Measurements from ENCODE around the gene UBE2A. TPM values are rescaled to one million over a fixed set of nuclear protein-coding genes. Genes with fewer than 3 reads are reported as not detected.

The UBE2A gene
- total RNA-seq, 1 experiment from 2014 or later, result 44.9 TPM

DNA sequence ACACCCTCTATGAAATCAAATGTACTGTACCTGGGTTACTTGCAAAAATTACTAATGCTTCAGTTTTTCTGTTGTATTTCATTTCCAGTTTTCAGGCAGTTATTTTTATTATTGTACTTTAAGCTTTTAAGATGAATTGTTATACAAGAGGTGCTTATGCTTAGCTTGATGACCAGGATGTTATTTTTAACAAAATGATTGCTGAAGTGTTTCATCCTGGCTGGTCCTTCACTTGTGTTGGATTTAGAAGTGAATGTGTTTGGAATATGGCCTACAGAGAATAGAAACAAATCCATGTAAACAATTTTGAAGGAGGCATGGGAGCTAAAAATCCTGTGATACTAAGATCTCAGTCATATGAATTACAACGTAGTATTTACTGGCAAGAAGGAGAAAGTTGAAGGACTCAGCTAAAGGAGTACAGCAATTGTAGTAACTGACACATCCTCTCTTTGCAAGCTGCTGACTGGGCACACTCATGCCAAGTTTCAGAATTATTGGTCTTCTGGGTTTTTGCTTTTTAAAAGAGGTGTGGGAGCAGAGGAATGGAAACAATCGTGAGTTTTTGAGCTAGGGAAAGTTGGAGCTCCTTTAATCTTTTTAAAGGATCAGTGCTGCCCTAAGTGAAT is 9.2 kb downstream of the UBE2A start:
- ATAC-seq, result no peak
- Histone ChIP-seq H3K4me3 (replicated peaks in 1 of 2; ENCODE audit: low read depth in 1 of 2, low read length in 2 of 2) (no peak overlapping the region), H3K4me1 (ENCODE audit: control insufficient read depth in 1 of 2, insufficient read depth in 2 of 2, low read length in 2 of 2) (no peaks in the 10 kb centered on the region), H3K4me2 (ENCODE audit: low read length) (no peak overlapping the region), H3K9me2 (ENCODE audit: insufficient read depth) (no peaks in the 10 kb centered on the region), H3K9me3 (ENCODE audit: control insufficient read depth in 1 of 2, insufficient read depth in 1 of 2, low read depth in 1 of 2, low read length in 2 of 2) (no peaks in the 10 kb centered on the region), H3K79me2 (ENCODE audit: insufficient read depth, low read length) (peaks cover 8% of the 10 kb centered on the region; the same call in 1 of the 2 replicates), H3K36me3 (ENCODE audit: control insufficient read depth in 1 of 2, insufficient read depth in 2 of 2, low read length in 2 of 2) (peaks cover 0 to 2% of the 10 kb centered on the region in 2 experiments; a peak in 1 of 4 replicates), H3K27me3 (ENCODE audit: insufficient read depth, low read length) (no peaks in the 10 kb centered on the region), H3K9ac (ENCODE audit: low read length) (no peak overlapping the region), H2AFZ (ENCODE audit: low read depth, low read length, poor library complexity, severe bottlenecking) (no peak overlapping the region), H3K27ac (ENCODE audit: low read depth, low read length) (no peak overlapping the region), H4K20me1 (ENCODE audit: insufficient read depth) (no peaks in the 10 kb centered on the region)
- no peak for TF ChIP-seq EGR1 (IDR thresholded peaks at IDR 0.05; ENCODE audit: low read depth)
- TF ChIP-seq, protein P1, sequence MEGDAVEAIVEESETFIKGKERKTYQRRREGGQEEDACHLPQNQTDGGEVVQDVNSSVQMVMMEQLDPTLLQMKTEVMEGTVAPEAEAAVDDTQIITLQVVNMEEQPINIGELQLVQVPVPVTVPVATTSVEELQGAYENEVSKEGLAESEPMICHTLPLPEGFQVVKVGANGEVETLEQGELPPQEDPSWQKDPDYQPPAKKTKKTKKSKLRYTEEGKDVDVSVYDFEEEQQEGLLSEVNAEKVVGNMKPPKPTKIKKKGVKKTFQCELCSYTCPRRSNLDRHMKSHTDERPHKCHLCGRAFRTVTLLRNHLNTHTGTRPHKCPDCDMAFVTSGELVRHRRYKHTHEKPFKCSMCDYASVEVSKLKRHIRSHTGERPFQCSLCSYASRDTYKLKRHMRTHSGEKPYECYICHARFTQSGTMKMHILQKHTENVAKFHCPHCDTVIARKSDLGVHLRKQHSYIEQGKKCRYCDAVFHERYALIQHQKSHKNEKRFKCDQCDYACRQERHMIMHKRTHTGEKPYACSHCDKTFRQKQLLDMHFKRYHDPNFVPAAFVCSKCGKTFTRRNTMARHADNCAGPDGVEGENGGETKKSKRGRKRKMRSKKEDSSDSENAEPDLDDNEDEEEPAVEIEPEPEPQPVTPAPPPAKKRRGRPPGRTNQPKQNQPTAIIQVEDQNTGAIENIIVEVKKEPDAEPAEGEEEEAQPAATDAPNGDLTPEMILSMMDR (IDR thresholded peaks at IDR 0.05 in 2 of 3, conservative IDR thresholded peaks at IDR 0.05 in 1 of 3; ENCODE audit: borderline replicate concordance in 1 of 3, insufficient read depth in 1 of 3, low read depth in 2 of 3, low read length in 2 of 3), result no peak
- TF ChIP-seq, protein P2, sequence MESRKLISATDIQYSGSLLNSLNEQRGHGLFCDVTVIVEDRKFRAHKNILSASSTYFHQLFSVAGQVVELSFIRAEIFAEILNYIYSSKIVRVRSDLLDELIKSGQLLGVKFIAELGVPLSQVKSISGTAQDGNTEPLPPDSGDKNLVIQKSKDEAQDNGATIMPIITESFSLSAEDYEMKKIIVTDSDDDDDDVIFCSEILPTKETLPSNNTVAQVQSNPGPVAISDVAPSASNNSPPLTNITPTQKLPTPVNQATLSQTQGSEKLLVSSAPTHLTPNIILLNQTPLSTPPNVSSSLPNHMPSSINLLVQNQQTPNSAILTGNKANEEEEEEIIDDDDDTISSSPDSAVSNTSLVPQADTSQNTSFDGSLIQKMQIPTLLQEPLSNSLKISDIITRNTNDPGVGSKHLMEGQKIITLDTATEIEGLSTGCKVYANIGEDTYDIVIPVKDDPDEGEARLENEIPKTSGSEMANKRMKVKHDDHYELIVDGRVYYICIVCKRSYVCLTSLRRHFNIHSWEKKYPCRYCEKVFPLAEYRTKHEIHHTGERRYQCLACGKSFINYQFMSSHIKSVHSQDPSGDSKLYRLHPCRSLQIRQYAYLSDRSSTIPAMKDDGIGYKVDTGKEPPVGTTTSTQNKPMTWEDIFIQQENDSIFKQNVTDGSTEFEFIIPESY (IDR thresholded peaks at IDR 0.05; ENCODE audit: extremely low read depth, insufficient replicate concordance, low read length), result no peak
- RAD21 ChIA-PET (ENCODE audit: low non-redundant PET in 1 of 2, low total read pairs in 2 of 2, uncharacterized antibody in 2 of 2, unreplicated experiment in 2 of 2), result no interaction called here
- CTCF ChIA-PET, result no interaction called here
- intact Hi-C loops (cut with micrococcal nuclease), result no loop called here
- BruUV-seq (replicated peaks), result TSS peak; percentile 6
- DNase-seq (ENCODE audit: low read depth, low spot score), result no peak
- POLR2A ChIA-PET, result interaction anchor here (1.4 kb wide), 1 partner anchor 9 kb away, joined by 5 read pairs; the partner anchor contains the start of gene UBE2A

All from HCT116 (cell line).